ENCODE data around the gene ARHGAP10.

- TF ChIP-seq CTCF (IDR thresholded peaks at IDR 0.05) (no peak), EP300 (IDR thresholded peaks at IDR 0.05) (no peak), POLR2A (IDR thresholded peaks at IDR 0.05) (no peak)
Measured at GRCh38 chr4:148094149-148094548, 362.3 kb downstream of the ARHGAP10 start.
